ENCODE data around the gene HPGD.

HPGD gene

GRCh38 chr4:174522183-174523024, at the start of gene HPGD:
Gene HPGD (minus strand): TSS chr4:174522488. CDS start chr4:174522451, 37 bp downstream.
- no peak for TF ChIP-seq CTCF (IDR thresholded peaks at IDR 0.05; ENCODE audit: borderline replicate concordance, insufficient read depth, low read depth, low read length)
- no peak within 1 kb of the TSS for H3K4me3 ChIP-seq (ENCODE audit: low read depth, low read length)

DNA sequence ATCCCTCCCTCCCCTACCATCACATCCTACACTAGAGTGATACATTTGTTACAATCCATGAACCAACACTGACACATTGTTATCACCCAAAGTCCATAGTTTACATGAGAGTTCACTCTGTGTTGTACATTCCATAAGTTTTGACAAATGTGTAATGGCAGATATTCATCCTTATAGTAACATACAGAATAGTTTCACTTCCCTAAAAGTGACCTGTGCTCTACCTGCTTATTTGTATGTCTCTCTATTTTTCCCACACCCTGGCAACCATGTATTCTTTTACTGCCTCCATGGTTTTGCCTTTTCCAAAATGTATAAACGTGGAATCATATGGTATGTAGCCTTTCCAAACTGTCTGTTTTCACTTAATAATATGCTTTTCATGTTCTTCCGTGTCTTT, 42.2 kb upstream of the HPGD start:
- no peak for TF ChIP-seq CTCF (IDR thresholded peaks at IDR 0.05; ENCODE audit: borderline replicate concordance, insufficient read depth, low read depth, low read length)
- H3K4me3 ChIP-seq (ENCODE audit: low read depth, low read length) = no peak overlapping the region

DNA sequence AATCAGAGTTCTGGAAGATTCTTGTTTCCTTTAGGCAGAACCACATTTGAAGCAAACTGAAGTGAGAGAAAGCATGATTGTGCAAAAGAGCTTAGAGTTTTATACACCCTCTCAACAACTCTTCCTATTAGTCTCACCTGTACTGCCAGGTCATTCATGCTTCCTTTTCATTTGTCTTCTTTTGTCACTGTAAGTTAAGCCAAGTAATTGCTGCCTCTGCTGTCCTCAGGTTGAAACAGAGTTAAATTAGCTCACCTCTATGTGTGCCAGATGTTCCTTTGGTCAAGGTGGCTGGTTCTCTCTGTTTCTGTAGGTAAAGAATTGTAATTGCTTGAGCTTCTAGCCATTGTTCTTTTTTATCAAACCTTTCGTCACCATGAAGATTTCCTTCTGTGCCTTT, 41.1 kb upstream of the HPGD start:
- H3K4me3 ChIP-seq (ENCODE audit: low read depth, low read length) = no peak overlapping the region
- no peak for TF ChIP-seq CTCF (IDR thresholded peaks at IDR 0.05; ENCODE audit: borderline replicate concordance, insufficient read depth, low read depth, low read length)

DNA sequence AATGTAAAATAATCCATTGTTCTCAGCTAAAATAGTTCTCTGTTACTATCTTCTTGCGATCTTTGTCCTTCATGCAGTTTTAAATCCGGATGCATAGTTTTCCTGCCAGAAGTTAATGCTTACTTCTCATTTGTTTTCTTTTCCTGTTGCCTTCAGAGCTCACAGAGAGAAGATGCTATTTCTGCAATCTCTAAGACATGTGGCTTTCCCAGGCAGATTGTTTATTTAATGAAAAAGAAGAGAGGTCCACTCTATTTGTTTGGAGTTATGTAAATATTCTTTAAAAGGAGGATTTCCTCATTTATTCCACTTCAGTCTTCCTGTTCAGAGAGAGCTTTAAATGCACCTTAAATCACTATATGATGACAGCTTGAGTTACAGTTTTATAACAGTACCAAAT, 39.3 kb upstream of the HPGD start:
- no peak for TF ChIP-seq CTCF (IDR thresholded peaks at IDR 0.05; ENCODE audit: borderline replicate concordance, insufficient read depth, low read depth, low read length)
- no peak overlapping the region for H3K4me3 ChIP-seq (ENCODE audit: low read depth, low read length)

DNA sequence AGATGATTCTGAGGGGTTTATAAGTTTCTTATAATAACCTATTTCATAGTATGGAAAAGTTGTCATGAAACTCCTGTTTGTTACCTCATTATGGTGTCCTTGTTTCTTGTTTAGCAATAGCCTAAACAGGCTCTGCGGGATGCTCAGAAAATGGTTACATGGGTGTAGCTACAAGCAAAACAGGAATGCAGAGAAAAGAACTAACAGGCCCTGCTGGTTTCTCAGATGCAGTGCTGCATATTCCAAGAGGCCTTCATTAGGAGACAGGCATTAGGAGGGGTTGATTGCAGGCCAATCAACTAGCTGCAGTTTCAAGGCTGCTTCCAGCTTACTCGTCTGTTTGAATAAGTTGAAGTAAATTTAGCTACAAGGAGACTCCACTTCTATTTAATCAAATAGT, 37.6 kb upstream of the HPGD start:
- no peak for TF ChIP-seq CTCF (IDR thresholded peaks at IDR 0.05; ENCODE audit: borderline replicate concordance, insufficient read depth, low read depth, low read length)
- H3K4me3 ChIP-seq (ENCODE audit: low read depth, low read length) = no peak overlapping the region

DNA sequence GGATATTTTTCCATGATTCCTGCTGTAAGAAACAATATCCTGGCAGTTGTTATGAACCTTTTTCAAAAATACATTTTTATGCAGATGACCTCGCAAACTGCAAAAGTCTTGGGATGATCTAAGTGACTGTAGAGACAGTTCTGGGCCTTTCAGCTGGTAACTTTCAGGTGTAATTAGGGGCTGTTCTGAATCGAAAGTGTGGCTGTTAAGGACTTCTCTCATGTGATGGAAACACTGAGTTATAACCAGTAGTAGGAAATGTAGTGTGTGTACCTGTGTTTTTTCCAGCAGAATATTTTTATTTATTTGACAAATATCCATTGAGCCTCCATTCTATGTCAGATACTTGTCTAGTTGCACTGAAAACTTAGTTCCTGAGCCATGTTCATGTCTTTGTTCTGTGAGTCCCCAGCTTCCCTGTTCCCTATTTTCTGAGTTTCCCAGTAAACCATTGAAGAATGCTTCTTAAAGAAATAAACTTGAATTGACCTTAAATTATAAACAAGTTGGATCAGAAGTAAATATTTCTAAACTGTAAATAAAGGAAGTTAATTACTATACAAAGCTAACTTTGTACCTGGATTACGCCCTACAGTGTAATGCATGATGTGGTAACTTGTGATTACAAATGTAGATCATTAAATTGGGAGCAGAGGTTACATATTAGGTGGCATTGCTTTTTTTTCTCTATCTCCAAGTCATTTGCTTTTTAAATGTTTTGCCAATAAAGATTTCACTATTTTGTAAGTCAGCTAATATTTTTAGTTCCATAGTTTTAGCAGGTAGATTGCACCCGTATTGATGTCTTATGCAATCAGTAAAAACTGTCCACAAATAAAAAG, 33.7 kb upstream of the HPGD start:
- no peak overlapping the region for H3K4me3 ChIP-seq (ENCODE audit: low read depth, low read length)
- no peak for TF ChIP-seq CTCF (IDR thresholded peaks at IDR 0.05; ENCODE audit: borderline replicate concordance, insufficient read depth, low read depth, low read length)

Data from GM12875 (cell line).